ENCODE measurements around the gene ASCC2. TPM values are rescaled to one million over a fixed set of nuclear protein-coding genes. Genes with fewer than 3 reads are reported as not detected.

ASCC2 gene
- total and polyA plus RNA-seq, 3 experiments from 2014 or later = 60.0 to 84.5 (median 81.1) TPM

GRCh38 chr22:29765905-29766631 lies 72.0 kb downstream of the ASCC2 start:
- H3K27ac Mint-ChIP-seq = peak overlapping the region; percentile 90 to 99 (median 98)
- ChIA-PET CTCF (interaction anchor here (0.5 to 1.0 kb wide), 3 partner anchors 176 to 872 kb away, joined by 3 to 4 read pairs (median 3); no protein-coding TSS in a partner anchor), POLR2A (interaction anchor here (0.8 to 1.2 kb wide), 3 partner anchors 72 to 162 kb away, joined by 3 read pairs; partner anchors contain the start of gene ASCC2)
- H3K27me3 Mint-ChIP-seq = no peaks in the 10 kb centered on the region
- peaks cover 0 to 38% (median 9%) of the 10 kb centered on the region in 3 donors for H3K36me3 Mint-ChIP-seq
- peaks cover 9% of the 10 kb centered on the region for H3K36me3 ChIP-seq (ENCODE audit: insufficient read depth, low read length)
- H3K27me3 ChIP-seq (ENCODE audit: insufficient read depth, low read length, poor library complexity, severe bottlenecking) = no peaks in the 10 kb centered on the region
- peak overlapping the region; percentile 98 to 100 (median 99) for H3K4me3 Mint-ChIP-seq
- H3K9me3 Mint-ChIP-seq = no peaks in the 10 kb centered on the region
- H3K4me3 ChIP-seq (ENCODE audit: low read length) = peak overlapping the region; percentile 93
- peaks cover 21% of the 10 kb centered on the region for H3K4me1 ChIP-seq (ENCODE audit: insufficient read depth, low read length)
- no peaks in the 10 kb centered on the region for H3K9me3 ChIP-seq (ENCODE audit: low read length)
- H3K4me1 Mint-ChIP-seq = peaks cover 34 to 54% (median 49%) of the 10 kb centered on the region in 3 donors
- DNase-seq = no peak
- H3K27ac ChIP-seq (ENCODE audit: low read depth, low read length) = peak overlapping the region; percentile 80

GRCh38 chr22:29762263-29762662 lies 75.8 kb downstream of the ASCC2 start:
- no peak overlapping the region for H3K4me3 ChIP-seq (ENCODE audit: low read length)
- no peaks in the 10 kb centered on the region for H3K27me3 ChIP-seq (ENCODE audit: insufficient read depth, low read length, poor library complexity, severe bottlenecking)
- Mint-ChIP-seq H3K36me3 (peaks cover 0 to 10% (median 0%) of the 10 kb centered on the region in 3 donors), H3K4me1 (peaks cover 18 to 34% (median 26%) of the 10 kb centered on the region in 3 donors), H3K9me3 (no peaks in the 10 kb centered on the region), H3K4me3 (no peak overlapping the region), H3K27me3 (no peaks in the 10 kb centered on the region), H3K27ac (no peak overlapping the region)
- ChIA-PET POLR2A (no interaction called here), CTCF (interaction anchor here (0.8 kb wide), 1 partner anchor 243 kb away, joined by 3 read pairs; no protein-coding TSS in a partner anchor)
- no peaks in the 10 kb centered on the region for H3K9me3 ChIP-seq (ENCODE audit: low read length)
- H3K36me3 ChIP-seq (ENCODE audit: insufficient read depth, low read length) = no peaks in the 10 kb centered on the region
- DNase-seq = no peak
- H3K27ac ChIP-seq (ENCODE audit: low read depth, low read length) = no peak overlapping the region
- H3K4me1 ChIP-seq (ENCODE audit: insufficient read depth, low read length) = peaks cover 12% of the 10 kb centered on the region

- Mint-ChIP-seq H3K27me3 (no peaks in the 10 kb centered on the region), H3K9me3 (no peaks in the 10 kb centered on the region), H3K4me1 (peaks cover 0 to 3% (median 0%) of the 10 kb centered on the region in 3 donors), H3K36me3 (peaks cover 0 to 7% (median 0%) of the 10 kb centered on the region in 3 donors), H3K4me3 (no peak overlapping the region), H3K27ac (peak overlapping the region in 1 of 8 donors; percentile 49)
- H3K4me1 ChIP-seq (ENCODE audit: insufficient read depth, low read length) = no peaks in the 10 kb centered on the region
- no peaks in the 10 kb centered on the region for H3K27me3 ChIP-seq (ENCODE audit: insufficient read depth, low read length, poor library complexity, severe bottlenecking)
- H3K9me3 ChIP-seq (ENCODE audit: low read length) = no peaks in the 10 kb centered on the region
- DNase-seq = no peak
- POLR2A ChIA-PET = no interaction called here
- CTCF ChIA-PET = no interaction called here
- H3K4me3 ChIP-seq (ENCODE audit: low read length) = no peak overlapping the region
- no peaks in the 10 kb centered on the region for H3K36me3 ChIP-seq (ENCODE audit: insufficient read depth, low read length)
- no peak overlapping the region for H3K27ac ChIP-seq (ENCODE audit: low read depth, low read length)
Observed at GRCh38 chr22:29758959-29759358, 79.1 kb downstream of the ASCC2 start.

- H3K9me3 Mint-ChIP-seq = no peaks in the 10 kb centered on the region
- H3K27ac ChIP-seq (ENCODE audit: low read depth, low read length) = no peak overlapping the region
- ChIA-PET CTCF (no interaction called here), POLR2A (no interaction called here)
- peaks cover 0 to 10% (median 0%) of the 10 kb centered on the region in 3 donors for H3K36me3 Mint-ChIP-seq
- no peak overlapping the region for H3K27ac Mint-ChIP-seq
- H3K27me3 ChIP-seq (ENCODE audit: insufficient read depth, low read length, poor library complexity, severe bottlenecking) = no peaks in the 10 kb centered on the region
- H3K36me3 ChIP-seq (ENCODE audit: insufficient read depth, low read length) = no peaks in the 10 kb centered on the region
- DNase-seq = no peak
- H3K4me3 ChIP-seq (ENCODE audit: low read length) = no peak overlapping the region
- H3K4me3 Mint-ChIP-seq = no peak overlapping the region
- no peaks in the 10 kb centered on the region for H3K9me3 ChIP-seq (ENCODE audit: low read length)
- H3K27me3 Mint-ChIP-seq = no peaks in the 10 kb centered on the region
- H3K4me1 Mint-ChIP-seq = peaks cover 0 to 3% (median 2%) of the 10 kb centered on the region in 3 donors
- no peaks in the 10 kb centered on the region for H3K4me1 ChIP-seq (ENCODE audit: insufficient read depth, low read length)
Observed at GRCh38 chr22:29758068-29758622, 79.9 kb downstream of the ASCC2 start.

- no peaks in the 10 kb centered on the region for H3K27me3 ChIP-seq (ENCODE audit: insufficient read depth, low read length, poor library complexity, severe bottlenecking)
- POLR2A ChIA-PET = no interaction called here
- H3K27me3 Mint-ChIP-seq = no peaks in the 10 kb centered on the region
- no peak overlapping the region for H3K27ac ChIP-seq (ENCODE audit: low read depth, low read length)
- peaks cover 0 to 6% (median 5%) of the 10 kb centered on the region in 3 donors for H3K4me1 Mint-ChIP-seq
- no peaks in the 10 kb centered on the region for H3K4me1 ChIP-seq (ENCODE audit: insufficient read depth, low read length)
- CTCF ChIA-PET = interaction anchor here (0.7 kb wide), 1 partner anchor 395 kb away, joined by 3 read pairs; no protein-coding TSS in a partner anchor
- H3K4me3 ChIP-seq (ENCODE audit: low read length) = no peak overlapping the region
- H3K36me3 ChIP-seq (ENCODE audit: insufficient read depth, low read length) = no peaks in the 10 kb centered on the region
- no peaks in the 10 kb centered on the region for H3K9me3 Mint-ChIP-seq
- peaks cover 0 to 13% (median 0%) of the 10 kb centered on the region in 3 donors for H3K36me3 Mint-ChIP-seq
- no peaks in the 10 kb centered on the region for H3K9me3 ChIP-seq (ENCODE audit: low read length)
- no peak overlapping the region for H3K27ac Mint-ChIP-seq
- no peak overlapping the region for H3K4me3 Mint-ChIP-seq
- DNase-seq = no peak
Observed at GRCh38 chr22:29757096-29757495, 81.0 kb downstream of the ASCC2 start.

- ChIA-PET CTCF (interaction anchor here (0.7 kb wide), 1 partner anchor 396 kb away, joined by 3 read pairs; no protein-coding TSS in a partner anchor), POLR2A (no interaction called here)
- Histone ChIP-seq H3K36me3 (ENCODE audit: insufficient read depth, low read length) (no peaks in the 10 kb centered on the region), H3K4me3 (ENCODE audit: low read length) (no peak overlapping the region), H3K27me3 (ENCODE audit: insufficient read depth, low read length, poor library complexity, severe bottlenecking) (no peaks in the 10 kb centered on the region), H3K9me3 (ENCODE audit: low read length) (no peaks in the 10 kb centered on the region), H3K4me1 (ENCODE audit: insufficient read depth, low read length) (peaks cover 3% of the 10 kb centered on the region), H3K27ac (ENCODE audit: low read depth, low read length) (no peak overlapping the region)
- H3K9me3 Mint-ChIP-seq = no peaks in the 10 kb centered on the region
- H3K27ac Mint-ChIP-seq = no peak overlapping the region
- no peak overlapping the region for H3K4me3 Mint-ChIP-seq
- peaks cover 5 to 13% (median 5%) of the 10 kb centered on the region in 3 donors for H3K4me1 Mint-ChIP-seq
- DNase-seq = no peak
- H3K36me3 Mint-ChIP-seq = peaks cover 0 to 13% (median 0%) of the 10 kb centered on the region in 3 donors
- no peaks in the 10 kb centered on the region for H3K27me3 Mint-ChIP-seq
Observed at GRCh38 chr22:29756341-29756740, 81.7 kb downstream of the ASCC2 start.

GRCh38 chr22:29755889-29756288 lies 82.2 kb downstream of the ASCC2 start:
- Mint-ChIP-seq H3K9me3 (no peaks in the 10 kb centered on the region), H3K4me3 (no peak overlapping the region), H3K4me1 (peaks cover 10 to 18% (median 10%) of the 10 kb centered on the region in 3 donors), H3K27ac (no peak overlapping the region), H3K27me3 (no peaks in the 10 kb centered on the region), H3K36me3 (peaks cover 0 to 13% (median 0%) of the 10 kb centered on the region in 3 donors)
- Histone ChIP-seq H3K27me3 (ENCODE audit: insufficient read depth, low read length, poor library complexity, severe bottlenecking) (no peaks in the 10 kb centered on the region), H3K9me3 (ENCODE audit: low read length) (no peaks in the 10 kb centered on the region), H3K4me1 (ENCODE audit: insufficient read depth, low read length) (peaks cover 8% of the 10 kb centered on the region), H3K4me3 (ENCODE audit: low read length) (no peak overlapping the region), H3K36me3 (ENCODE audit: insufficient read depth, low read length) (no peaks in the 10 kb centered on the region), H3K27ac (ENCODE audit: low read depth, low read length) (no peak overlapping the region)
- no peak for DNase-seq
- POLR2A ChIA-PET = no interaction called here
- CTCF ChIA-PET = interaction anchor here (1.2 kb wide), 1 partner anchor 14 kb away, joined by 3 read pairs; no protein-coding TSS in a partner anchor
